NCI-H146 (cell line): Measurements from ENCODE around the gene SLC5A6.

Experiments
- DNase-seq: peaks from one replicate; lab custom pipeline; 2025; lab: John Stamatoyannopoulos, UW

The SLC5A6 gene

DNA sequence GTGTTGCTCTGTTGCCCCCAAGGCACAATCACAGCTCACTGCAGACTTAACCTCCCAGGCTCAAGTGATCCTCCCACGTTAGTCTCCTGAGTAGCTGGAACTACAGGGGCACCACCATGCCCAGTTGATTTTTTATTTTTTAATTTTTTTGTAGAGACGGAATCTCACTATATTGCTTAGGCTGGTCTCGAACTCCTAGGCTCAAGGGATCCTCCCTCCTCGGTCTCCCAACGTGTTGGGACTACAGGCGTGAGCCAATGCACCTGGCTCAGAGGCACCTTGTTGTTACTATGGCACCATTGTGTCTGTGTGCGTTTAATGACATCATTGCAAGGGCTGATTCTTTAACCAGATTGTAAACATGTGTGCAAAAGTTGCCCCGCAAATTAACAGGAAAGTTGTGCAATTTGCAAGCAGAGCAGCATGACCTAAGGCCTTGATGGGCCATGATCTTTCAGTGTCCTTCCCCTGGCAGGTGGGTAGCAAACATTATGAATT is 40.7 kb downstream of the SLC5A6 start:
- DNase-seq: peak; percentile 26

DNA sequence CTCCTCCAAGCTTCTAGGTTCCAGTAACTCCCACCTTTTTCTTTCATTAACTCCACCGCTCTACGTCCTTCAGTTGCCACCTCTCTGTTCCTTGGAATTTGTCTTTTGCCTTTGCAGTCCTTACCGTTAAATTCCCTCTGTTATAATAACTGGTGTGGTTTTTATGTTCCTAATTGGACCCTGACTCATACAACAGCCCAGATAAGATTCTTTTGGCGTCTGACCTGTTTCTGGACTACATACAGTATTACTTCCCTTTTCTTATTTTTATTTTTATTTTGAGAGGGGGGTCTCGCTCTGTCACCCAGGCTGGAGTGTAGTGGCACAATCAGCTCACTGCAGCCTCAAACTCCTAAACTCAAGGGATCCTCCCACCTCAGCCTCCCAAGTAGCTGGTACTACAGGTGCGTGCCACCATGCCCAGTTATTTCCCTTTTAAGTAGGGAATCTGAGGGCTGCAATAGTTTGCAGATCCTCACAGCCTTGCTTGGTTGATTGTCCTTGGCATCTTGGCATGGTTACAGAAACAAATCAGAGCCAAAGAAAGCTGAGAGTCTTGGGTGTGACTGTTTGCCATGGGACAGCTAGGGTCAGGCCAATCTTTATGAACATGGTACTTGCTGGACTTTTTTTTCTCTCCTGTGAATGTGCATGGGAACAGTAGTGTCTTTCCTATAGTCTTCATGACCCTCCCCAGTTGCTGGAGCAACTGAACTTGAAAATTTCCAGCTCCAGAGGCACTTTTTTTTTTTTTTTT is 41.3 kb downstream of the SLC5A6 start:
- DNase-seq: no peak

DNA sequence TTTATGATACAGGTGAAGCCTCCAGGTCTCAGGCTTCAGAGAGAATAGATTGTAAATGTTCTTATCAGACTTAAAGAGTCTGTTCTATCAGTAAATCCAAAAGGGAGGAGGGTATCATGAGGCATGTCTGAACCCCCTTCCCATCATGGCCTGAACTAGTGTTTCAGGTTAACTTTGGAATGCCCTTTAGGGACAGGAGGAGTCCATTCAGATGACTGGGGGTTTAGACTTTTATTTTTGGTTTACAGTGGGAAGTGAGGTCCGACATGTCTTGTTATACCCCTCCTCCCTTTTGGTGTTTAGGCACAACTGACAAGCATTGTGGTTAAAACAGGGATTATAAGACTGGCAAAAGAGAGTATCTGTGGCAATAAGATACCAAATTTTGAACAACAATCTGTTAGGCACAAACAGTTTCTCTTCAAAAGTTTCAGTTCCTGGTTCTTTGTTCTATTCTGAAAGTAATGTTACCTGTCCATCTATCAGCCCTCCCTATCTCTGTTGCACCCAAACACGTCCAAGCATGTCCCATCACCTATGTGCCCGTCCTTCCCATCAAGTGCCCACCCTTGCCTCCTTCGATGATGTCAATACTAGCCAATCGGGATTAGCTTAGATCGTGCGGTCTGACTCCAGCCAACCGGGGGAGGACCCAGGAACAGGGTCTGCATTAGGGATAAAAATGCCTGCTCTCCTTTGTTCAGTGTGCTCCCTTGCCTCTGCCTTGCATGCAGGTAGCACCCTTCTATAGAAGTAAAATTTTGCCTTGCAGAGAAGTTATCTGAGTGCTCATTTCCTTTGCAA is 46.9 kb downstream of the SLC5A6 start:
- no peak for DNase-seq

DNA sequence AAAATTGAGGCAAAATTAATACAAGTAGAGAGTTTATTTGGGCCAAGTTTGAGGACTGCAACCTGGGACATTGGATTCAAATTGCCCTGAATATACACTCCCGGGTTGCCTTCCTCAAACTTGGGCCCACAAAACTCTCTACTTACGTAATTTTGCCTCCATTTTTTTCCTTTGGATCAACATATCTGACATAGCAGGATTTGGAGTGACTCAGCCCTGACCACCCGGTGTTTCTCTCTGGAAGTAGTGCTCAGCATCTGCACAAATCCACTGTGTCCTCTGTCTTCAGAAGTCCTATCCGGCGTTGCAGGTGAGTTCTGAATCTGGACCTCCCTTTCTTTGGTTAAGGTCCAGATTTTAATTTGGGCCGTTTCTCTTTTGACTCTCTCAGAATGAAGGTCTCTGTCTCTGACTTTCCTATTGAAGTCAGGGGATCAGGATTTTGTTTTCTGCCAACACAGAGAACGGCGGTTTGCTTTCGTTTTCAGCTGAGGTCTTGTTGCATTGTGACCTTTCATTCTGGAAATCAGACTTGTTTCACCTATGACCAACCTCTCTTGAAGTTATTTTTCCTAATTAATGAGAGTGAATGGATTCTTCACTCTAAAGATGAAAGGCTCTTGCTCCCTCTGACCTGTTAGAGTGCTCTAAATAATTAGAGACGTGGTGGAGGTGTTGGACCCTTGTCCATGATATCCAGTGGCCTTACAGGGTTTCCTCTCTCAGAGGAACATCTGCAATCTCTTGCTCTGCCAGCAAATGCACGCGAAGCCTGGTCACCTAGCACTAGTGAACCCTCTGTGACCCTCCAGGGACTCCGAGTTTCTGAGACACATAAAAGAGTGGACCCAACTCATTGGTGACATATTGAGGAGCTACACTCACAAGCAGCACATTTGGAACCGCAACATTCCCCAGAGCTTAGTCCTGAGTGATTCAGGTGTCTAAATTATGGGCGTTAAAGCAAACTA is 49.6 kb downstream of the SLC5A6 start:
- no peak for DNase-seq

DNA sequence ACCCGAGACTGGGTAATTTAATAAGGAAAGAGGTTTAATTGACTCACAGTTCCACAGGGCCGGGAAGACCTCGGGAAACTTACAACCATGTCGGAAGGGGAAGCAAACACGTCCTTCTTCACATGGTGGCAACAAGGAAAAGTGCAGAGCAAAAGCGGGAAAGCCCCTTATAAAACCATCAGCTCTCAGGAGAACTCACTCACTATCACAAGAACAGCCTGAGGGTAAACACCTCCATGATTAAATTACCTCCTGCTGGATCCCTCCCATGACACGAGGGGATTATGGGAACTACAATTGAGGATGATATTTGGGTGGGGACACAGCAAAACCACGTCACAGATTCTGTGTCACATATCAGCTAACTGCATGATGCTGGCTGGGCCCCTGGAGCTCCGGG is 51.9 kb downstream of the SLC5A6 start:
- no peak for DNase-seq

DNA sequence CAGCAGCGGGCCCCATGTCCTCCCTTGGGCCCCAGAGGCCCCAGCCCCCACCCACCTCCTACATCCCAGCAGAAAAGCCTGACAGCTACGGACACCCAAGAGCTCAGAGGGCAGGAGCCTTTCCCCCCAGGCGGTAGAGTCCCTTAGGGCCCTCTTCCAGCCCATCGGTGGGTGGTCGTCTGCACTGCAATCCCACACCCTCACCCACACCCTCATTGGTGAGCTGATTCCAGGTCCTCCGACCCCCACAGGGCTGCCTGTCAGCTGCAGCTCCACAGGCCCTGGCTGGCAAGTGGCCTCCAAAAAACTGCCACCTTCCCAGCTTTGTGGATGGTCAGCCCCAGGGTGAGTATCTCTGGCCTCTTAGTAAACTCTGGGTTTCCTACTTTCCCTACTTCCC is 52.8 kb downstream of the SLC5A6 start:
- no peak for DNase-seq

DNA sequence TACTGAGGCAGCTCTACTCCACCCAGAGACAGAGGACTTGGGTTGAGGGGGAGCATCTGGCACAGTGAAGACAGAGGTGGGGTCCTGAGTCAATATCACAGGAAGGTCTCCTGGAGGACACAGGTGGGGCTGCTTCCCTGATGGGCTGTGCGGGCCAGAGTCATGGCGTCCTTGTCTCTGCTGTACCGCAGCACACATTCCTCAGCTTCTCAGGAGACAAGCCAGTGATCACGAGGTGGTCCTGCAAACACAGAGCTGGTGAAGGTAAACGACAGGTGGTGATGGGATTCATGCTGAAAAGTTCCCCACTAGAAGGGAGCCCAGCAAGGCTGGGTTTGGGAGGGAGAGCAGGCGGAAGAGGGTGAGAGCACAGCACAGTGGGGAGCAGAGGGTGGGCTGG is 53.6 kb downstream of the SLC5A6 start:
- no peak for DNase-seq

DNA sequence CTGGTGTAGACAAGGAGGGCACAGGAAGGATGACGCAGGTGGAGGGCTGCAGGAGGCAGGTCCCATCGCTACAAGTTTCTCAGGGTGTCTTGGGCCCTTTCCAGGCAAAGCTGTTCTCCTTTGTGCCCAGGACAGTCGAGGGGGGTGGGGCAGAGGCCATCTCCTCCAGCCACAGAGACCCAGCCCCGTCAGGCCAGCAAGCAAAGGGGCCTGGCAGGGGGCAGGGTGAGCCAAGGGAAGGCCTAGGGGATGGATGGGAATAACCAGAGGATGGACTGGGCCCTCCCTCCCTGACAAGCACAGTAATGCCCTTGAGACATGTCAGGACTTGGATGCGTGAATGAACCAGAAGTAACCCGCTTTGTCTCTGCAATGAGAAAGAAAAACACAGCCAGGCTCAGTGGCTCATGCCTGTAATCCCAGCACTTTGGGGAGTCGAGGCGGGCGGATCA is 57.0 kb downstream of the SLC5A6 start:
- DNase-seq: no peak

DNA sequence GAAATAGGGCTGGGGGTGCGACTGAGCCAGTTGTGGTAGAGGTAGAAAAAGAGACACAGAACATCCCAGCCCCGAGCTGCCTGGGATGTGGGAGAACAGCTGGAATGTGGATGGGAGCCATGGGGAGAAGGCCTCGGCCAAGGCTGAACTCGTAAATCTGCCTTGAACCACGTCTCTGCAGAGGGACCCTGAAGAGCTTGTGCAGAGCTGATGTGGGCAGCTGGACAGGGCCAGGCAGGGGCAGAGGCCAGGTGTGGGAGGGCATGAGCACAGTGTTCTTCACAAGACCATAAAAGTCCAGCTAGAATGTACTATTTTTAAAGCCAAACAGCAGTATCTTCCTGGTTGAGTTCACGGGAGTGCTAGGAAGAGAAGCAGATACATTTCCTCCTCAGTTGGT is 57.6 kb downstream of the SLC5A6 start:
- DNase-seq: no peak

DNA sequence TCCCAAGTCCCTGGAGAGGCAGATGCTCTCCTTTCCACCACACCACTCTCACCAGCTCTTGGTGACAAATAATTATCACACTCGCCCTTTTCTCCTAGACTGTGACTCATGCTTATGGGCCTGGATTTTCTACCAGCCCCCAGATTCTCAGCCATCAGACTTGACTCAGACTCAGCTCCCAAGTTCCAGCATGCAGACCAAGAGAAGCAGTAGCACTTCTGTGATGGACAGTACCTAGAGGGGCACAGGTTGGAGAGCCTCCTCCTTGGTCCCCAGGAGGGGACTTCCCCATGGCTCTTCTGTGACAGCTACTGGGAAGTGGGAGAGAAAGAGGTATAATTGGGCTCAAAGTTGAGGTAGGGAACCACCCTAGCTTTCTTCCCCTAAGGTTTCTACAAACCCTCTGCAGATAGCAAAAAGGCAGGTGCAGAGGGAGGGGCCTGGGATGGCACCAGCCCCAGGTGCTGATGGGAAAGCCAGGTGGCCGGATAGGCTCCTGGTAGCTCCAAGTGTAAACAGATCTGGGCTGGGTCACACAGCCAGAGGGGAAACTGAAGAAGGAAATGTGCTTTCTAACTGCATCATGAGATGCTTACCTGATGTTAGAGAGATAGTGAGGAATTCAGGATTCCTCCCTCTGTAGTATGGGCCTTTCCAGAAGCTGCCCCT is 59.1 kb downstream of the SLC5A6 start:
- peak; percentile 80 for DNase-seq

DNA sequence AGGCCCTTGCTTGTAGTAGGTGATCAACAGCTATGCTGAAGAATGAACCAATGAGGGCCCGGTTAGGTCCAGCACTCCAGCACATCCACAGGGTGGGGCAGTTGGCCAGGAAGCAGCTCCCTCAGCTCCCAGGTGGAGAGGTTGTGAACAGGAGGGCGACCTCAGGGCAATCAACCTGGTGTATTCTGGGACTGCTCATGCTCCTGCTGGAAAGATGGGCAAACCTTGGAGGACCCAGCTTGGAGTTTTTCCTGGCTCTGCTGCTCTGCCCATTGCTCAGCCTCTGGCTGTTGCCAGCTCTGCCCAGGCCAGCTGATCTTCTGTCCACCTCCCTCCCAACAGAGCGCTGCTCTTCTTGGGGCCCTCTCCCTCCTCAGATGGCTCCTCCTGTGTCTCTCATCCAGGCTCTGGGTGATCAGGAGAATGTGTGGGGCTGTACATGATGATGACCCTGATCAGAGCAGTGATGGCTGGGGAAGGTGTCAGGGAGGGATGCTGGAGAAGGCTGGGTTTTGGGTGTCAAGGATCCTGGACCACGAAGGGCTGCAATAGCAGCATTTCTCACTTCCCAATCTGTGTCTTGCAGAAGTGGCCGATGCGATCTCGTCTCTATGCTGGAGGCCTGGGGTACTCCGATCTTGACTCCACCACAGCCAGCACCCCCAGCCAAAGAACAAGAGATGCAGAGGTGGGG is 59.8 kb downstream of the SLC5A6 start:
- DNase-seq: peak; percentile 14

DNA sequence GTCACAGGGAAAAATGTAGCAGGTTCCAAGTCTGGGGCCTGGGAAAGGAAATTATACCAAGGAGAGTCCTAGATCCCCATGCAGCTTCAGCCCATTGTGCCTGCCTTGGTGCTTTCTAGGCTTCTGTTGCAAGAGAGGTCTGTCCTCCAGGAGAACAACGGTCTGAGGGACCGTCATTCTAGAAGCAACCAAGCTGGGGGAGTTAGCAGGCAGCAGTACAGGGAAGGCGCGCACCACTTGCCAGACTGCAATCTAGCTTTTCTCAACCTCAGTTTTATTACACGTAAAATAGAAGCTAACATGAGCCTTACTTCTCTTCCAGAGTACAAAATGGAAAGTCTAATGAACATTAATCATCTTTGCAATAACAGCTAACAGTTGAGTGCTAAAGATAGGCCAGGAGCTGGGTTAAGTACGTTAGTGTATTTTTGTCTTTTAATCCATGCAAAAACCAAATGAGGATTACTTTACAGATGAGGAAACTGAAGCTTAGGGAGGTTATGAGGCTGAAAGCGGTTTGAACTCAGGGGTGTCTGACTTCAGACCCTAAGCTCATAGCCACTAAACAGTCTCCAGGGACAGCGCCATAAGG is 61.3 kb downstream of the SLC5A6 start:
- DNase-seq: no peak
